ENCODE data around the gene PPM1J. TPM values are rescaled to one million over a fixed set of nuclear protein-coding genes. Genes with fewer than 3 reads are reported as not detected.

PPM1J gene
- total and polyA plus RNA-seq, 9 of the 15 experiments (the other 6 are each of a cell fraction or from before 2014, with no cell fraction given): 0.25 to 10.5 (median 4.2) TPM

GRCh38 chr1:112700290-112701226 is 14.6 kb downstream of the PPM1J start (continued):
- TF ChIP-seq ZNF592 (IDR thresholded peaks at IDR 0.05) (peak; percentile 79), RNF219 (CRISPR knock-in tag; IDR thresholded peaks at IDR 0.05) (no peak), GMEB1 (CRISPR knock-in tag; IDR thresholded peaks at IDR 0.05) (peak; percentile 40; the same call in 1 of the 2 replicates)
- TF ChIP-seq, protein P1, sequence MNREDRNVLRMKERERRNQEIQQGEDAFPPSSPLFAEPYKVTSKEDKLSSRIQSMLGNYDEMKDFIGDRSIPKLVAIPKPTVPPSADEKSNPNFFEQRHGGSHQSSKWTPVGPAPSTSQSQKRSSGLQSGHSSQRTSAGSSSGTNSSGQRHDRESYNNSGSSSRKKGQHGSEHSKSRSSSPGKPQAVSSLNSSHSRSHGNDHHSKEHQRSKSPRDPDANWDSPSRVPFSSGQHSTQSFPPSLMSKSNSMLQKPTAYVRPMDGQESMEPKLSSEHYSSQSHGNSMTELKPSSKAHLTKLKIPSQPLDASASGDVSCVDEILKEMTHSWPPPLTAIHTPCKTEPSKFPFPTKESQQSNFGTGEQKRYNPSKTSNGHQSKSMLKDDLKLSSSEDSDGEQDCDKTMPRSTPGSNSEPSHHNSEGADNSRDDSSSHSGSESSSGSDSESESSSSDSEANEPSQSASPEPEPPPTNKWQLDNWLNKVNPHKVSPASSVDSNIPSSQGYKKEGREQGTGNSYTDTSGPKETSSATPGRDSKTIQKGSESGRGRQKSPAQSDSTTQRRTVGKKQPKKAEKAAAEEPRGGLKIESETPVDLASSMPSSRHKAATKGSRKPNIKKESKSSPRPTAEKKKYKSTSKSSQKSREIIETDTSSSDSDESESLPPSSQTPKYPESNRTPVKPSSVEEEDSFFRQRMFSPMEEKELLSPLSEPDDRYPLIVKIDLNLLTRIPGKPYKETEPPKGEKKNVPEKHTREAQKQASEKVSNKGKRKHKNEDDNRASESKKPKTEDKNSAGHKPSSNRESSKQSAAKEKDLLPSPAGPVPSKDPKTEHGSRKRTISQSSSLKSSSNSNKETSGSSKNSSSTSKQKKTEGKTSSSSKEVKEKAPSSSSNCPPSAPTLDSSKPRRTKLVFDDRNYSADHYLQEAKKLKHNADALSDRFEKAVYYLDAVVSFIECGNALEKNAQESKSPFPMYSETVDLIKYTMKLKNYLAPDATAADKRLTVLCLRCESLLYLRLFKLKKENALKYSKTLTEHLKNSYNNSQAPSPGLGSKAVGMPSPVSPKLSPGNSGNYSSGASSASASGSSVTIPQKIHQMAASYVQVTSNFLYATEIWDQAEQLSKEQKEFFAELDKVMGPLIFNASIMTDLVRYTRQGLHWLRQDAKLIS (CRISPR knock-in tag; IDR thresholded peaks at IDR 0.05): no peak; the same call in 1 of the 2 replicates
- TF ChIP-seq, protein P2, sequence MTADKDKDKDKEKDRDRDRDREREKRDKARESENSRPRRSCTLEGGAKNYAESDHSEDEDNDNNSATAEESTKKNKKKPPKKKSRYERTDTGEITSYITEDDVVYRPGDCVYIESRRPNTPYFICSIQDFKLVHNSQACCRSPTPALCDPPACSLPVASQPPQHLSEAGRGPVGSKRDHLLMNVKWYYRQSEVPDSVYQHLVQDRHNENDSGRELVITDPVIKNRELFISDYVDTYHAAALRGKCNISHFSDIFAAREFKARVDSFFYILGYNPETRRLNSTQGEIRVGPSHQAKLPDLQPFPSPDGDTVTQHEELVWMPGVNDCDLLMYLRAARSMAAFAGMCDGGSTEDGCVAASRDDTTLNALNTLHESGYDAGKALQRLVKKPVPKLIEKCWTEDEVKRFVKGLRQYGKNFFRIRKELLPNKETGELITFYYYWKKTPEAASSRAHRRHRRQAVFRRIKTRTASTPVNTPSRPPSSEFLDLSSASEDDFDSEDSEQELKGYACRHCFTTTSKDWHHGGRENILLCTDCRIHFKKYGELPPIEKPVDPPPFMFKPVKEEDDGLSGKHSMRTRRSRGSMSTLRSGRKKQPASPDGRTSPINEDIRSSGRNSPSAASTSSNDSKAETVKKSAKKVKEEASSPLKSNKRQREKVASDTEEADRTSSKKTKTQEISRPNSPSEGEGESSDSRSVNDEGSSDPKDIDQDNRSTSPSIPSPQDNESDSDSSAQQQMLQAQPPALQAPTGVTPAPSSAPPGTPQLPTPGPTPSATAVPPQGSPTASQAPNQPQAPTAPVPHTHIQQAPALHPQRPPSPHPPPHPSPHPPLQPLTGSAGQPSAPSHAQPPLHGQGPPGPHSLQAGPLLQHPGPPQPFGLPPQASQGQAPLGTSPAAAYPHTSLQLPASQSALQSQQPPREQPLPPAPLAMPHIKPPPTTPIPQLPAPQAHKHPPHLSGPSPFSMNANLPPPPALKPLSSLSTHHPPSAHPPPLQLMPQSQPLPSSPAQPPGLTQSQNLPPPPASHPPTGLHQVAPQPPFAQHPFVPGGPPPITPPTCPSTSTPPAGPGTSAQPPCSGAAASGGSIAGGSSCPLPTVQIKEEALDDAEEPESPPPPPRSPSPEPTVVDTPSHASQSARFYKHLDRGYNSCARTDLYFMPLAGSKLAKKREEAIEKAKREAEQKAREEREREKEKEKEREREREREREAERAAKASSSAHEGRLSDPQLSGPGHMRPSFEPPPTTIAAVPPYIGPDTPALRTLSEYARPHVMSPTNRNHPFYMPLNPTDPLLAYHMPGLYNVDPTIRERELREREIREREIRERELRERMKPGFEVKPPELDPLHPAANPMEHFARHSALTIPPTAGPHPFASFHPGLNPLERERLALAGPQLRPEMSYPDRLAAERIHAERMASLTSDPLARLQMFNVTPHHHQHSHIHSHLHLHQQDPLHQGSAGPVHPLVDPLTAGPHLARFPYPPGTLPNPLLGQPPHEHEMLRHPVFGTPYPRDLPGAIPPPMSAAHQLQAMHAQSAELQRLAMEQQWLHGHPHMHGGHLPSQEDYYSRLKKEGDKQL (CRISPR knock-in tag; IDR thresholded peaks at IDR 0.05; ENCODE audit: borderline replicate concordance): no peak
